T-helper 2 cell (primary cell): ENCODE results near the gene RPL10.

Experiments used
- DNase-seq, 5 experiments: peaks; one replicate each; pipeline versions ENCODE4 v3.0.0 to v3.0.0-alpha.2; 2012 to 2022

Gene RPL10

DNA sequence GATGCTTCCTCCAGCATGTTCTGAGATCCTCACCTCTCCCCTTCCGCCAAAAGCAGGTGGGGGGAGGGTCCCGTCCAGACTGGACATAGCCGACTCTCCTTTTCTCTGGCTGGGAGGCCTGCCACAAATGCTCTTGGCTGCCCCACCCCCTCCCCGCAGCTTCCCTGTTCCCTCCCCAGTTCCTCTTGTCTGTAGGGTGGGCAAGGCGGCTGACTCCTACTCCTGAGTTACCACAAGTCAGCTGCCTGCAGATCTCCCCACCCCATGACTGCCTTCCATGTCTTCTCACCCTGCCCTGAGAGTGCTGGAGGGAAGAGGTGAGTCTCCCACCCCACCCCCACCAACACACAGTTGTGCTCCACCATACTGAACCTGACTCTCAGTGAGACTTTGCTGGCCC, 33.2 kb downstream of the RPL10 start:
- DNase-seq = no peak

DNA sequence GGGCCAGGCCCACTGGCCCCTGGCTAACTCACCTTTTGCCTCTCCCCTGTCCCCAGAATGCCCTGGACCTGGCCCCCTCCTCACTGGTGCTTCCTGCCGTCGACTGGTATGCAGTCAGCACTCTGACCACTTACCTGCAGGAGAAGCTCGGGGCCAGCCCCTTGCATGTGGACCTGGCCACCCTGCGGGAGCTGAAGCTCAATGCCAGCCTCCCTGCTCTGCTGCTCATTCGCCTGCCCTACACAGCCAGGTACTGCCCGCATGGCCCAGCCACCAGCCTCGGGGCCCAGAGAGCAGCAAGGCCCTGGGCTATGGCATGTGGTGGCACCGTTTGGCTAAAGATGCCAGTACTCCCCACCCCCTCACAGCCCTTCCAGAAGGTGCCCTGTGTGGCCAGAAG, 34.0 kb downstream of the RPL10 start:
- DNase-seq = no peak

DNA sequence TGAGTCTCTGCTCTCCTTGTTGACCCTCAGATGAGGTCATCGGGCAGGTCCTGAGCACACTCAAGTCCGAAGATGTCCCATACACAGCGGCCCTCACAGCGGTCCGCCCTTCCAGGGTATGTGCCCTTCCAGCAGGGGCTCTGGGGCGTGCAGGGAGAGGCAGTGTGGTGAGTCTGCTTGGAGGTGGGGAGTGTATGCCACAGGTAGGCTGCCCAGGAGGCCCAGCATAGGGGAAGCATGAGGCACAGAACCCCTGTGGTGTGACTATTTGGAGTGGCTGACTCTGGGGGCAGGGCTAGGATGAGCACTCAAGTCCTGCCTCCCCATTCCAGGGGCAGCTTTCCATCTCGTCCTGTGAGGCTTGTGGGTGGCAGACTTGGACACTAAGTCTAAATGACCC, 35.4 kb downstream of the RPL10 start:
- DNase-seq = no peak

DNA sequence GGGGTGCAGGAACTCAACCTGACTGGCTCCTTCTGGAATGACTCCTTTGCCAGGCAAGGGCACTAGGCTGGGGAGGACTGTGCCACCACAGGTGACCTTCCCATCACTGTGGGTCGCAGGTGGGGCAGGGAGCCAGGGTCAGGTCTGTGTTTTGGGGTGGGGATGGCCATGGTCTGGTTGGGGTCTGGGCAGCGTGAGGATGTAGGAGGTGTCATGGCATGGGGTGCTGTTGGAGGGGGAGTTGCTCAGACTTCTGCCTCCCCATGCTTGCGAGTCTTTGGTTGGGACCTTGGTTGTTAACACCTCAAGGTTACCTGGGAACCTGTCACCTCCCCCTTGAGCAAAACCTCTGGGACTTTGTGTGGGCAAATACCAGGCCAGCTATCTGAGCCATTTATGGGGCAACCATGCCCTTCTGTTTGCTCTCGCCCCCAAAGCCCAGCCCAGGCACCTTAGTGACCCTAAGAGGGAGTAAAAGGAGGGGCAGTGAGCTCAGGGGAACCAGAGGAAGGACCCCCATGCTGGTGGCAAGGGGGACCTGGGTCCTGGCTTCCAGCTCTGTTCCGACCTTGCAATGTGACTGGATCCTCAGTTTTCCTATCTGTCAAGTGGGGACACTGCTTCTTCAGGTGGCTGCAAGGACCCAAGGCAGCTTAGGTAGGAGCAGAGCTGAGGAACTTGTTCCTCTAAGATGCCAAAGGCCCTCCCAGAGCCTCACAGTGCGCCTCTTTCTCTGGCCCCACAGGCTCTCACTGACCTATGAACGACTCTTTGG, 36.4 kb downstream of the RPL10 start:
- DNase-seq = no peak

DNA sequence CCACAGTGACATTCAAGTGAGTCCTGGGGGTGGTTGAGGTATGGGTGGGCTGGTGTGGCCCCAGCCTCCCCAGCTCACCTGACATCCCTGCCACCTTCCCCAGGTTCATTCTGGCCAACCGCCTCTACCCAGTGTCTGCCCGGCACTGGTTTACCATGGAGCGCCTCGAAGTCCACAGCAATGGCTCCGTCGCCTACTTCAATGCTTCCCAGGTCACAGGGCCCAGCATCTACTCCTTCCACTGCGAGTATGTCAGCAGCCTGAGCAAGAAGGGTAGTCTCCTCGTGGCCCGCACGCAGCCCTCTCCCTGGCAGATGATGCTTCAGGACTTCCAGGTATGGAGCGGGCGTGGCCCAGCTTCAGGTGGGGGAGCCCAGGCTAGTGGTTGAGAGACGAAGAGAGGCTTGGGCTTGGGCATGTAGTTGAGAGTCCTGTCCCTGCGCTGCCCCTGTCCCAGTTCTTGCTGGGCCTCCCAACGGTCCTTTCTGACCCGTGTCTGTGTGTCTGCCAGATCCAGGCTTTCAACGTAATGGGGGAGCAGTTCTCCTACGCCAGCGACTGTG, 37.1 kb downstream of the RPL10 start:
- no peak for DNase-seq

DNA sequence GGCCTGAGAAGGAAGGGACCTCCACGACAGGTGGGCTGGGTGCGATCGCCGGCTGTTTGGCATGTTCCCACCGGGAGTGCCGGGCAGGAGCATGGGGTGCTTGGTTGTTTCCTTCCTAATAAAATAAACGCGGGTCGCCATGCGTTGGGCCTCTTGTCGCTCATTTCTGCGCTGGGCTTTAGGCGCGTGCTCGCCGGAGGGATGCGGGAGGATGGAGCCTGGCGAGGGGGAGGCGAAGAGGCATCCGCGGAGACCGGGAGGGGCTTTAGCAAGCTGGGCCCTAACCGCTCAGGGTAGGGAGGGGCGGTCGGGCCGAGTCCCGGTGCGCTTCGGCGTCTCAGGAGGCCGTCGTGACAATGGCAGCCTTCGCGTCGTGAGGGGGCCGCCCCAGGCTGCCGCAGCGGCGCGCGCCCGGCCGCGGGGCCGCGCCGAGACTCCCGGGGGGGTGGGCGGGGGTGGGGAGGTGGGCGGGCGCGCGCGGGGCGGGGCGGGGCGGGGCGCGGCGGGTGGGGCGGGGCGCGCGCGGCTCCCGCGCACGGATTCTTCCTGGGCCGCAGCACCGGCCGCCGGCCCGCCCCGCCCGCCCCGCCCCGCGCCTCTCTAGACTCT, 38.3 kb downstream of the RPL10 start:
- DNase-seq = peak in 4 of 5 experiments; percentile 33 to 77 (median 52)

DNA sequence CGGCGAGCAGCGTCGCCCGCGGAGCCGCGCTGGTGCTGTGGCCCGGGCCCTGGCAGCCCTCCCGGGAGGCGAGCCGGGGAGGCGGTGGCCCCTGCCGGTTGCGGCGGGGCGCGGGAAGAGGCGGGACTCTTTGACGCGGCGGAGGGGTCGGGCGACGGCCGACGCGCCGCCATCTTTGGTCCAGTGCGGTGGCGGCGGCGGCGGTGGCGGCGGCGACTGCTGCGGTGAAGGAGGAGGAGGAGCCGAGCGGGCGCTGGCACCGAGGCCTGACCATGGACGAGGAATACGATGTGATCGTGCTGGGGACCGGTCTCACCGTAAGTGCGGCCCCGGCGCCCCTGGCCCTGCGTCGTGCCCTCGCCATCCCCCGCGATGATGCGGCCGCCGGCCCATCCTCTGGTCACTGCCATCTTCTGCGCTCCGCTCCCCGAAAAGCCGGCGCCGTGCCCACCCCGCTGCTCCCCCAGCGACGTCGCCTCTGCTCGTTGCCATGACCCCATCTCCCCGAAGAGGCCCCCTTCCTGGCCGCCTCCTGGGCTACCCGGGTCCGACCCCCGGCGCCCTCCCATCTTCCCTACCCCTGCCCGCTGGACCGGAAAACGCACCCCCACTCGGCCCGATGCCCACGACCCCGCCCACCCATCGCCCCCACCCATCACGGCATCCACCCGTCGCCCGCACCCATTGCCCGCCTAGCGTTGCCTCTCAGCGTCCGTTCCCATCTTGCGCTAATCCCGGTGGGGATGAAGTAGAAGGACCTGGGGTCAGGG, 39.0 kb downstream of the RPL10 start, which contains the start of gene GDI1:
Gene GDI1 (plus strand): TSS at position 172 of the 770 bp plus-strand sequence. CDS start 101 bp downstream, at position 273.
- DNase-seq = peak; percentile 32 to 77 (median 49)

DNA sequence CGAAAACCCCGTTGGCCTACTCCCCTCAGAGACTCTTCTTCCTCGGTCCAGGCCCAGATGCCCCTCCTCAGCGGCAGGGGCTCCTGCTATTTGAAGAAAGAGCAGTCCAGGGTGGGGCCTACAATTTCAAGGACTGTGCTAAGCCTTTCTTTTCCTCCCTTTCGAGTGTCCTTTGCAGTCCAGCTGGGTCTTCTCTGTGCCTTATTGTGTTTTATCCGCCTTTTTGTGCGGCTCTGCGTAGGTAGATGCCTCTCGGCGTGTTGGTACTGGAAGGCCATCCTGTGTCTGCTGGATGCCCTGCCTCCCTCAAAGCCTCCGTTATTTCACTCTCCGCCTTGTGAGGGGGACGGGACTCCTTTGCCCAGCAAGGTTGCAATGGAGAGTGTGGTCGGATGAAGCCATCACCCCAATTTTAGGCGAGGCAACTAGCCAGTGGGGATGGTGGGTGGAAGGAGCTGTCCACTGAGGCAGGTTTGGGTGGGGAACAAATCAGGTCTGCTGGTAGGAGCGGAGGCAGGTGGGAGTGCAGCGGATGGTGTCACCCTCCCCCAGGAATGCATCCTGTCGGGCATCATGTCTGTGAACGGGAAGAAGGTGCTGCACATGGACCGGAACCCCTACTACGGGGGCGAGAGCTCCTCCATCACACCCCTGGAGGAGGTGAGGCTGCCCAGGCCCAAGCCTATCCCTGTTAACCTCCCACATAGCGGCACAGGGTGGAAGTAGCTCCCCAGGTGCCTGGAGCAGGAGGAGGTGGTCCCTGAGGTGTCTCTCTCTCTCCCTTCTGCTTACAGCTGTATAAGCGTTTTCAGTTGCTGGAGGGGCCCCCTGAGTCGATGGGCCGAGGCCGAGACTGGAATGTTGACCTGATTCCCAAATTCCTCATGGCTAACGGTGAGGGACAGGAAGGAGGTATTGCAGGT, 40.1 kb downstream of the RPL10 start:
- DNase-seq = no peak

DNA sequence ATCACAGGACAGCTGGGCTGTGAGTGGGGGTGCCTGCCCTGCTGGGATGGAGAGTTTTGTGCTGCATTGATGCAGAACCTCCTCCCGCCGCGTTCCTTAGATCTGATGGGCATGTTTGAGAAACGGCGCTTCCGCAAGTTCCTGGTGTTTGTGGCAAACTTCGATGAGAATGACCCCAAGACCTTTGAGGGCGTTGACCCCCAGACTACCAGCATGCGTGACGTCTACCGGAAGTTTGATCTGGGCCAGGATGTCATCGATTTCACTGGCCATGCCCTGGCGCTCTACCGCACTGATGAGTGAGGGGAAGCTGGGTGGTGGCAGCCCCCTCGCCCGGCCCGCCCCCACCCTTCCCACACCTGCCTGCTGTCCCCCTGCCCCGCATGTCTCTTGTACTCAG, 41.7 kb downstream of the RPL10 start:
- DNase-seq = no peak

DNA sequence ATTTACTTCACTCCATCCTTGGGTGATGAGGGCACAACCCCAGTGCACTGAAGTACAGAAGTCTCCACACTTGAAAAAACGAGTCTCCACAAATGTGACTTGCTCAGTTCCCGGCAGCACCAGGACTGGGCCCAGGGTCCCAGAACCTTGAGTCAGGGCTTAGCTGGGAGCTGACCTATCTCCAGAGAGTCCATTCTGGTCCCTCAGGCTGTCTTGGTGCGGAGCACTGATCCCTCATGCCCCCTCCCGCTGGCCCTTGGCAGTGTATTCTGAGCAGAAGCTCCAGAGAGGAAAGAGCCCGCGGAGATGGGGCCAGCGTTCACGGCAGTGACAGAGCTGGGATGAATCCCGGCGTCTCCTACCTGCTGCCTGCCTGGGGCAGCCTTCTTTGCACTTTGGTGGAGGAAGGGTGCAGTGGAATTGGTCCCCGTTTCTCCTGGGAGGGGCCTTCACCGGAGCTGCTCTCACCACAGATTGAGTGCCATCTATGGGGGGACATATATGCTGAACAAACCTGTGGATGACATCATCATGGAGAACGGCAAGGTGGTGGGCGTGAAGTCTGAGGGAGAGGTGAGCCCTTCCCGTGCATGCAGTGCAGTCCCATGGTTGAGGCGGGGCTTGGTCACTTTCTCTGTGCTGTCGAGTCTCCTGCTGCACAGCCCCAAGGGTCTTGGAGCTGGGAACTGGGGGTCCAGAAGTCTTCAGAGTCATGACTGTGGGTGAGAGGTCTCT, 42.6 kb downstream of the RPL10 start:
- DNase-seq = no peak

DNA sequence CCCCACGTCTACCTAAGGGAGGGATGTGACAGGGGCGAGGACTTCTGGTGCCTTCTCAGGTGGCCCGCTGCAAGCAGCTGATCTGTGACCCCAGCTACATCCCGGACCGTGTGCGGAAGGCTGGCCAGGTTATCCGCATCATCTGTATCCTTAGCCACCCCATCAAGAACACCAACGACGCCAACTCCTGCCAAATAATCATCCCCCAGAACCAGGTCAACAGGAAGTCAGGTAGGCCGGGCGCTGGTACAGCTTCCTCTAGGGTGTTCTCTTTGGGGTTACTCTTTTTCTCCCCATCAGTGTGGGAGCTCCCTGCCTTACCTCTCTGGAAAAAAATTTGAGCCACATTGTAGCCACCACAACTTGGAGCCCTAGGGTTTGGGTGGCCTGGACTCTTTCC, 43.4 kb downstream of the RPL10 start:
- DNase-seq = peak in 1 of 5 experiments; percentile 52

DNA sequence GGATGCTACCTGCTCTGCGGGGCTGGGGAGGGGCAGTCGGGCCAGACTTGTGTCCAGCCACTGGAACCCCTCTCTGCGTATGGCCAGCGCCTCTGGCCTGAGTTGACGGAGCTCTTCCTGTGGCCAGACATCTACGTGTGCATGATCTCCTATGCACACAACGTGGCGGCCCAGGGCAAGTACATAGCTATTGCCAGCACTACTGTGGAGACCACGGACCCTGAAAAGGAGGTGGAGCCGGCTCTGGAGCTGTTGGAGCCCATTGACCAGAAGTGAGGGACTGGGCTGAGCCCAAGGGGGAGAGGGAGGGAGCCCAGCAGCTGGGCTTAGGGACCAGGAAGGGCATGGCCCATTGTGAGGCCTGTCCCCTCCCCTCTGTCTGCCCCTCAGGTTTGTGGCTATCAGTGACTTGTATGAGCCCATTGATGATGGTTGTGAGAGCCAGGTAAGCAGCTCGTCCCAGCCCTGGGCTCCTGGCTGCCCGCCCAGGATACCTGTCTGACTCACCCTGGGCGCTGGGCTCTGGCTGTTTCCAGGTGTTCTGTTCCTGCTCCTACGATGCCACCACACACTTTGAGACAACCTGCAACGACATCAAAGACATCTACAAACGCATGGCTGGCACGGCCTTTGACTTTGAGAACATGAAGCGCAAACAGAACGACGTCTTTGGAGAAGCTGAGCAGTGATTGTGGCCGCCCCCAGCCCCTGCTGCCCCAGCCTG, 44.0 kb downstream of the RPL10 start:
- no peak for DNase-seq

DNA sequence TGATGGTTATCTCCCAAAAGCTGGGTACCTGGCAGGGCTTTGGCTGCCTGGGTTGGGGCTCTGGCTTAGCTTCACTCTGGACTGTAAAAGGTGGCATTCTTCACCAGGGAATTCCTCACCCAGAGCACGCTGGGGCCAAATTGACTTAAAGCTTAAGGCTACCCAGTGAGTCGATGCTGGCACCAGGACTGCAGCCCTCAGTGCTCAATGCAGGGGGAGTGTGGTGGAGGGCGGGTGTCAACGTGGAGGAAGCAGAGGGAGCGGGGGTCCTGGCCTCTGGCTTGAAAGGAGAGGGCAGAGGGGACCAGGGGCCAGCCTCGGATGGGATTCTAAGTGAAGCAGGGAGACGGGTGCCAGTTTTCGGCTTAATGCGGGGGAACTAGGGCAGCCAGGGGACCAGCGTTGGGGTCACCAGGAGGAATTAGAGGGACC, 45.3 kb downstream of the RPL10 start:
- DNase-seq = no peak

DNA sequence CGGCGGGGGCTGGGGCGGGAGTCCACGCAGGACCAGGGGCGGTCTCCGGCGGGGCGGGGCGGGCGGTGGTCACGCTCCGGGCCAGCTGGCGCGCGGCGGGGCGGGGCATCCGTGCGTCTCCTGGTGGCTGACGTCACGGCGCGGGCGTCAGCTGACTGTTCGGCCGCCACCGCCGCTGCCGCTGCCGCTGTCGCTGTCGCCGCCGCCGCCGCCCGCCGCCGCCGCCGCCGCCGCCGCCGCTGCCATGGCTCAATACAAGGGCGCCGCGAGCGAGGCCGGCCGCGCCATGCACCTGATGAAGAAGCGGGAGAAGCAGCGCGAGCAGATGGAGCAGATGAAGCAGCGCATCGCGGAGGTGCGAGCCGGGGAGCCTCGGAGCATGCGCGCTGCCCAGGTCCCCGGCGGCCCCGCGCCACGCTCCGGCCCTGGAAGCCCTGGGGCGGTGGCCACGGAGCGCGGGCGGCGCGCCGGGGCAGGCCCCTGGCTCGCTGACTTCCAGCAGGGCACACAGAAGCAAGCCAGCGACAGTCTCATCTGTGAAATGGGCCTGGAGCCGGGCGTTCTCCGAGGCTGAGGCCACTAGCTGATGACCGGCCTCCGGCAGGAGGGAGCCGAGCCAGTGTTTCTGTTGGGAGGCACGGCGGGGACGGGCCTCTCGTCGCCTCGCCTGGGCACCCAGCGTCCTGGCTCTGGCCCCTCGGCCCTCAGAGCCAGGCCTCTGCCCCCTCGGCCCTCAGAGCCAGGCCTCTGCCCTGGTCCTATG, 46.0 kb downstream of the RPL10 start, which contains the start of gene FAM50A:
Gene FAM50A (plus strand): TSS at position 150 of the 763 bp plus-strand sequence. CDS start 95 bp downstream, at position 245.
- peak; percentile 51 to 81 (median 64) for DNase-seq

DNA sequence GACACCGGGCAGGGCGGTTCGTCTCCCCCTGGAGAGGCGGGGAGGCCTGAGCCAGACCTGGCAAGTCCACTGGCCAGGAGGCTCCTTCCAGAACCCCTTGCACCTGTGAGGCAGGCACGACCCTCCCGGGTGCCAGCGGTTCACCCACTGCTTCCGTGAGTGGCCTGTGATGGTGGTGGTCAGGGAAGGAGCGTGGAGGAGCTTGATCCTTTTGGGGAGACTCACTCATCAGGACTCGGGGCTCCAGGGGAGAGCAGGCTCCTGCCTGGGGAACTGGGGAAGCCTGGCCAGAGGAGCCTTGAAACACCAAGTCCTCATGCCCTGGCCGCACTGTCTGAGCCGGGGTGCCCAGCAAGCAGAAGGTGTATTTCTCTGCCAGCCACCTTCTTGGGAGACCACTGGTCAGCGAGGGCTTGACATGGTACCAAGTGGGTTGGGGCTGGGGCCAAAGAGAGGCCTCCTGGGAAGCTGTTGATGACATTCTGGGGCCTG, 46.6 kb downstream of the RPL10 start:
- no peak for DNase-seq

DNA sequence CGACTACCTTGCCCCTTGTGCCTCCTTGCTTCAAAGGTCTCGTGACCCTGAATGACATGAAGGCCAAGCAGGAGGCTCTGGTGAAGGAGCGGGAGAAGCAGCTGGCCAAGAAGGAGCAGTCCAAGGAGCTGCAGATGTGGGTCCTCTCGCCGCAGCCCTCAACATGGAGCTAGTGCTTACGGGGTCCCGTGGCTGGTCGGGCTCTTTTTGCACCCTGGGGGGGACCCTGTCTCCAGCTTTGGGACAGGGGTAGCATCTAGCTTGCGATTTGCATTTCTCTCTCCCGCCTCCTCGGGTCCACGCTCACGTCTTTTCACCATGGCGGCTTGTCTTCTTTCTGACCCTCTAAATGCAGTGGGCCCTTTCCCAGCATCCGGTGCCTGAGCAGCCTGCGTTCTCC, 47.6 kb downstream of the RPL10 start:
- DNase-seq = no peak

DNA sequence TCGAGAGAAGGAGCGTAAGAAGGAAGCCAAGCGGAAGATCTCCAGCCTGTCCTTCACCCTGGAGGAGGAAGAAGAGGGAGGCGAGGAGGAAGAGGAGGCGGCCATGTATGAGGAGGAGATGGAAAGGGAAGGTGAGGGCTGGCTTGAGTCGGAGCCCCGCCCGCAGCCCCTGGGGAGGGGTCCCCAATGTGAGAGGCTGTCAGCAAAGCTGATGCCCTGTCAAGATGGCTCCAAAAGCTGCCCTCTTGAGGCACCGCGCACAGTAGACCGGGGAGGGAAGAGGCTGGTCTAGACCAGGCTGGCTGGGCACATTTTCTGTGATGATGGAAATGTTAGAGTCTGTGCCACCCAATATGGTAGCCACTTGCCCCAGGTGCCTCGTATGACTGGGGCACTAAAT, 48.3 kb downstream of the RPL10 start:
- no peak for DNase-seq

DNA sequence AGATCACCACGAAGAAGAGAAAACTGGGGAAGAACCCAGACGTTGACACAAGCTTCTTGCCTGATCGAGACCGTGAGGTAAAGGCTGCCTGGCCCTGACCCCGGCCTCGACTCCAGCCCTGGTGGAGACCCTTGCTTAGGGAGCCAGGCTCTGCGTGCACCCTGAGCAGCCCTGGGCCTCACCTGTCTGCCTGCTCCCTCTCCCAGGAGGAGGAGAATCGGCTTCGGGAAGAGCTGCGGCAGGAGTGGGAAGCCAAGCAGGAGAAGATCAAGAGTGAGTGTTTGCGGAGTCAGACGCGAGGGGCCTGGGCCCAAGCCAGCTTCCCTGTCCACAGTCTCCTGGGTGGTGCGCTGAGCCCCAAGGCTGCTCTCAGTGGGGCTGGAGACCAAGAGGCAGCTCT, 50.3 kb downstream of the RPL10 start:
- no peak for DNase-seq

DNA sequence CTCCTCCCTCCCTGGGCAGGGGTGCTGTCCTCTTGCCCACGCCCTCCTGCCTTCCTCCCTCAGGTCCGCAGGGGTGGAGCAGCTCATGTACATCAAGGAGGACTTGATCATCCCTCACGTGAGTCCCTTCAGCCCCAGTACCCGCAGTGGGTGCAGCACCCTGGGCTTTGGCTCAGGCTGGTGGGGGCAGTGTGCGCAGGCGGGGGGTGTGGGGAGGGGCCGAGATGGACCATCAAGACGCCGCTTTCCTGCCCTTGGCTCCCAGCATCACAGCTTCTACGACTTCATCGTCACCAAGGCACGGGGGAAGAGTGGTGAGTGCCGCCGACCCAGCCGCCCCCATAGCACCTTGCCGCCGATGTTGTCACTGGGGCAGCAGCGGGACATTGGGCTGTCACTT, 51.4 kb downstream of the RPL10 start:
- DNase-seq = no peak

DNA sequence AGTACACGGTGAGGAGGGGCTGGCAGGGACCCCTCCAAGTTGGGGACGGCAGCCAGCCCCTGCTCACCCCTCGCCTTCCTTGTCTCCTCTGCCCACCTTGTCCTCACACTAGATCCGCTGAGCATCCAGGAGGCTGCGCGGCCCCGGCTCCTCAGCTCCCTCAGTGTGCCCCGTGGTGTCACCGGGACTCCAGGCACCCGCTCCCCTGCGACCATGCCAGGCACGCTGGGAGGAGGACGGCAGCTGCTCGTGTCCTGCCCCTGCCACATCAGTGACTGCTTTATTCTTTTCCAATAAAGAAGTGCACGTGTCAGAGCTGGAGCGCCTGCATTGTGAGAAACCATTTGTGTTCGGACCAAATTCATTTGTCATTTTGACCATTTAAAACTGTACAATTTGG, 52.1 kb downstream of the RPL10 start:
- no peak for DNase-seq
